HG02642 (cell line): Measurements from ENCODE around the gene SHH.
A peak's percentile ranks its signal among the peaks of the same experiment; 100 is the strongest.

Source experiments
- ATAC-seq: cut with Tn5 transposase; IDR thresholded peaks from one replicate; pipeline ENCODE4 v1.9.1; 2021; ENCODE audit warnings: mild to moderate bottlenecking; ENCODE audit not compliant: unreplicated experiment, poor library complexity

The SHH gene

DNA sequence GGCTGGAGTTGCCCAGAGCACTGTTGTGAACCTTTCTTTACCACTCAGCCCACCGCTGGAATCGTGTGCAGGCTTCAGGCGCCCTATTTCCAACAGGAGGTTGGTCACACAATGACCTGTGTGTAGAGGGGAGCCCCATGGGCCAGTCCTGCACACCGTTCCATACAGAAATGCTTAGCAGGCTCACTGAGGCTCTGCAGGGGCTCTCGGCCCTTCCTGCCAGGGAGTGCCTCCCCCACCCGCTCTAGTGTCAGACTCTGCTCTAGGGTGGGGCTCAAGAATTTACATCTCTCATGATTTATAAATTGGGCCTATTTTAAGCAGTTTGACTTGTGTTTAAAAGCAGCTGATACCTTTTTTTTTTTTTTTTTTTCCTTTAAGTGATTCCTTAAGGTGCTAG is 42.0 kb downstream of the SHH start:
- ATAC-seq = no peak

DNA sequence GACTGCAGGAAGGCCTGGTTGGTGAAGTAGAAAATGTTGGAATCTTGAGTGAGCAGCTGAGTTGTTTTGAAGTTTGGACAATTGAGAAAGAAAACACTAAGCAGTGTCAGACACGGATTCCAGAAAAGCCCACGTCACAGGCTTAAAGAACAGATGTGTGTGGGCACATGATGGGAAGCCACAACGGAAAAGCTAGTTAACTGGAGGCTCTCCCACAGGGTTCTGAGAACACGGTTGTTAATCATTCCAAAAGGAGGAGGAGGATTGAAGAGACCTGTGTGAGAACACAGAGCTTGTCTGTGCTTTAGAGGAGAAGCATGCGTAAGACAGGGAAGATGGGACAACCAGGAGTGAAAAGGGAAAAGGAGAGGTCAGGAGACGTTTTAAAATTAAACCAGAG is 42.6 kb downstream of the SHH start:
- ATAC-seq = no peak

DNA sequence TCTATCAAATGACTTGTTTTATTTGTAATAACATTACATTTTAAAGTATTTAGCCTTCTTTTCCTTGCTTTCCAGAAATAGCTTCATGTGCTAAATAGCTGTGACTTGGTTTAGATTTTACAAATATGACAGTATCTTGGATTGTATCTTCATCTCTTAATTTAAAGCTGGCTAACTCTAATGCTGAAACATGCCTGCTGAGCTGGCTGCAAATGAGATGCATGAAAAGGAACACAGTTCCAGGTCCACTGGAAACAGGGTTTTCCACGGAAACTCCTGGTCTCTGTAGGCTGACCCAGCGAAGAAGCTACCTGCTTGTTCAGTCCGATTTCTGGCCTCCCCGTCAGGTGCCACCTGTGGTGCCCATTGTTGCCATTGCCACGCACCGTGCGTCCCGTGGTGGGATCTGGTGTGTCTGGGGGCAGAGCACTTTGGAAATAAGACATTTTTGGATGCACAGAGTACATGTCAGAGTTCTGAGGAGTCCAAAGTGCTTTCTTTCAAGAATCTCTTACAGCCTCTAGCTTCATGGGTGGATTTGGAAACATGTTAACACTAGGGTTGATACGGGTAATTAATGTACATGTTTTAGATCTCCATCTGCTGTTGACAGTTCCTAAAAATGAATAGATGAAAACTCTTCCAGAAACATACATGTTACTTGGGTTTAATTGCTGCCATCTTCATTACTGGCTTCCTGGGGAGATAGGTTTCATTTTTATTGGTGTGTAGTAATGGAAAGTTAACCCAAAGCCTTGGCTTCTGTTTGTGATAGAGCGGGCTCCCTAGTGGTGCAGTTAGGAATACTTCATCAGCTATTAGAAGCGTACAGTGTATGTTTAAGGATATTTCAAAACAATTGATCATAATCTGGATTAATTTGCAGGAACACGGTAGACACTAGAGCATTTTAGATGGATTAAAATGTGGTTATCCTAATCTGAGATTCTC is 45.0 kb downstream of the SHH start:
- ATAC-seq = no peak

DNA sequence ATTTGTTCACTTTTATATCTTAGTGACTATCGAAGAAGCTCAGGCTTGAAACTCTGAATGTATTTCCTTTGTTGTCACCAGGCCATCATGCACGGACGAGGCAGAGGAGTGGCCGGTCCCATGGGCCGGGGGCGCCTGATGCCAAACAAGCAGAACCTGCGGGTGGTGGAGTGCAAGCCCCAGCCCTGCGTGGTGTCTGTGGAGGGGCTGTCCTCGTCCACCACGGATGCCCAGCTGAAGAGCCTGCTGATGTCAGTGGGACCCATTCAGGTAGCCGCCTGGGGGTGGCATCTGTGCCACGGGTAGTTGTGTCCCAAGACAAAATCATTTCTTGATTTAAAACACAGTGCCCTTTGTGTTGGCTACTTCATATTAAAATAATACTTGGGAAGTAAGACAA is 45.9 kb downstream of the SHH start:
- ATAC-seq = no peak

DNA sequence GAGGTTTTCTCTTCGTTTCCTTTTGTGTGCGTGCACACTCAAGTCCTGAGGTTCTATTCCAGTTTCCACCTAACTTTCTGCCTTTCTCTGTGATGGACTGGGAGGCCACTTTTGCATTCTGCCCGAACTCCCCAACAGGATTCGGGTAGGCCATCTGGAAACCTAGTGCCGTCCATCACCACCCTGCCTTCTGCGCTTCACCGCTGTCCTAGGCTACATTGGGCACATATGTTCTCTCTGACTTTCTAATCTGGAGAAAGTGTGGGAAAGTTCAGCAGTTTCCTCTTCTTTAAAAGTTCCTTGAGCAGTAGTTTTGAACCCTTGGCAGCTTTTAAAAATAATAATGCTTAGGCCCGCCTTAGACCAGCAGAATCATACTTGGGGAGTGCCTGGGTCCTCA is 46.8 kb downstream of the SHH start:
- no peak for ATAC-seq

DNA sequence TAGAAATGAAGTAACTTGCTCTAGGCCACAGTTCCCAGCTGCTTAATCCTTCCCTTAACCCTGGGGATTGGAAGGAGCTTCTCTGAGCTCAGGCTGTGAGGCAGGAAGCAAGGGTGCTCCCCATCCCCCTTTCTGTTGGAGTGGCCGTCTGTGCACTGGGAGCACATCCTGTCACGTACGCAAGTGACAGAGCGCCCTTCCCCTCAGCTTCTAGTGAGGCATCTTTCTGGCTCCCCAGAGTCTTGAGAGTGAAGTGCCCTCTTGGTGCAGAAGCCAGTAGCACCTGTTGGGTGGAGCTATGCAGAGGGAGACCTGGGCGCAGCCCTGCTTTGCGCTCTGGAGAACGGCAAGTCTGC is 47.8 kb downstream of the SHH start:
- ATAC-seq = peak; percentile 39

DNA sequence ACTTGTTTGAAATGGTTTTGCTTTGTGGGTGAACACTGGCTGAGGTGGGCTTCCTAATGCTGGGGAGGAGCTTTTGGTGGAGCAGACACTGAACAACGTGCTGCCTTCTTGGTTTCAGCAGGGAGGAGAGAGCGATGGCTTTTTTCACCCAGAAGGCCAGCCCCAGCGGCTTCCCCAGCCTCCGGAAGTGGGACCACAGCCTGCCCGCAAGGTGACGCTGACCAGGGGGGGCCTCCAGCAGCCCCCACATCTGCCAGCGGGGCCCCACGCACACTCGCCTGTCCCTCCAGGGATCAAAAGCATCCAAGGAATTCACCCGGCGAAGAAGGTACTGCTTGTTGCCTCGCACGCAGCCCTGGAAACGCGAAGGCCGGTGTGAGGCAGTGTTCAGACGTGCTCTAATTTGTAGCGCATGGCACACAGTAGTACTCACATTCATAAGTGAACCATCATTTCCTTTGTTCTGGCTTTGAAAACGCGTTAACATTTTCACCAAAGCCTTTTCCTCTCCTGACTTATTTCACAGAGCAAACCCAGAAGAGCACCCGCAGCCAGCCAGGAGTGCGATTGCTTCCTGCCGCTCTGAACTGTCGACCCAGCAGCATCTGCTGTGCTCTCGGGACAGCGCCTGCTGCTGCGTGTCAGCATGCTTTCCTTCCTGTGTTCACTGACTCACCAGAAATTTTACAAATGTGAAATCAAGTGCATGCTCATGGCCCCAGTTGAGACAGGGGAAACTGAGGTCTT is 48.4 kb downstream of the SHH start:
- ATAC-seq = peak; percentile 59

DNA sequence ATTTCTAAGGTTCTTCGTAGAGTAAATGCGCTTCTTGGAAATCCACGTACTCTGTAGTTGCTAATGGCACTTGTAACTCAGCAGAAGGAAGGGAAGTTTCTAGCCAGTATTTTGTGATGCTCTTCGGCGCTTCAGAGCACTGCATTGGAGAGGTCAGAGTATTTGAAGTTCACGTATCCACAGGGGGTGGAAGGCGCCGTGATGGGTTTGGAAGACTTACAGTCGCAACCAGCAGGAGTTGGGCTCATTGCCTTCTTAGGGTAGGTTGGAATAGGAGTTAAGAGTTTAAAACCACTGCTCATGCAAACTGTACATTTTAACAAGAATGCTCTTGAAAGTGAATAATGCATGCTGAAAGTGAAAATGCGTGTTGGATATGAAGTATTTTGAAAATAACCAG is 49.1 kb downstream of the SHH start:
- no peak for ATAC-seq

DNA sequence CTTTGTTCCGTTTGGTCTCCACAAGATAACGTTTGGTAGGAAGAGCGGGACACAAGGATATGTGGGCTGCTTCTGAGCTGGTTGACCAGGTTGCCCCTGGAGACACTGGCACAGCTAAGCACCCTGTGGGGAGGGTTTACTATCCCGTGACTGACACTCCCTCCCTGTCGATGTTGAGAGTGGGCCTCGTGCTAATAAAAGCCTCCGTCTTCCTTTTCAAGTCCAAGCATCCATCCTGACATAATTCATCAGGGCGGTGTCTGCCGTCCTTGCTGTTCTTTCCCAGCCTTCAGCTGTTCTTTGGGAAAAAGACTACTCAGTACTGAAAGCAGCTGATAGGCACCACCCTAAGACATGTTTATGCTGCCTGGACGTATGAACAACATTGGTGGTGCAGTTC is 49.6 kb downstream of the SHH start:
- ATAC-seq = no peak

DNA sequence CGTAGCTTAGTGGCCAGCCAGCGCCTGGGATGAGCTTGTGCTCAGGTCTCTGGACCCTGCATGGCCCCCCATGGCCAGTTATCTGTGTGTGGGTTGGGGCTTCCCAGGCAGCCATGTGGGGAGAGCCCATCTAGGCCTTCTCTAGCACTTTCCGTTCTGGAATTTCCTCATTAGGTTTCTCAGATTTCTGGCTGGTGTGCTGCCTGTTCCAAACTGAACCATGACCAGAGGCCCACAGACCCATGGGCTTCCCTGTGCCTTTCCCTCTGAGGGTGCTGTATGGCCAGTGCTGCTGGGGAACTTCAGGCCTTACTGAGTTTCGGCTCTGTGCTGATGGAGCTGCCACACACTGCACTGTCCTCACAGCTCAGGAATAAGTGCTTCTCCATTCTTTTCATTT is 50.2 kb downstream of the SHH start:
- ATAC-seq = no peak

DNA sequence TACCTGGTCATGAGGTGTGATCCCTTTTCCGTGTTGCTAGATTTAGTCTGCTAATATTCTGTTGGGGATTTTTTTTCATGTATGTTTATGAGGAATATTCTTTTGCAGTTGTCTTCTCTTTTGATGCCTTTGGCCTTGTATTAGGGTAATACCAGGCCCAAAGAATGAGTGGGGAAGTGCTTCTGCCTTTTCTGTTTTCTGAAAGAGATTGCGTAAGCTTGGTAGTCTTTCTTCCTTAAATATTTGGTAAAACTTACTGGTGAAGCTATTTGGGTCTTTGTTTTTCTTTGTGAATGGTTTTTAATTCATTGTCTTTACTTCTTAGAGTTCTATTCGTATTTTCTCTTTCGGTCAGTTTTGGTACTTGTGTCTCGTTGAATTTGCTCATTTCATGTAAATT is 51.1 kb downstream of the SHH start:
- ATAC-seq = no peak

DNA sequence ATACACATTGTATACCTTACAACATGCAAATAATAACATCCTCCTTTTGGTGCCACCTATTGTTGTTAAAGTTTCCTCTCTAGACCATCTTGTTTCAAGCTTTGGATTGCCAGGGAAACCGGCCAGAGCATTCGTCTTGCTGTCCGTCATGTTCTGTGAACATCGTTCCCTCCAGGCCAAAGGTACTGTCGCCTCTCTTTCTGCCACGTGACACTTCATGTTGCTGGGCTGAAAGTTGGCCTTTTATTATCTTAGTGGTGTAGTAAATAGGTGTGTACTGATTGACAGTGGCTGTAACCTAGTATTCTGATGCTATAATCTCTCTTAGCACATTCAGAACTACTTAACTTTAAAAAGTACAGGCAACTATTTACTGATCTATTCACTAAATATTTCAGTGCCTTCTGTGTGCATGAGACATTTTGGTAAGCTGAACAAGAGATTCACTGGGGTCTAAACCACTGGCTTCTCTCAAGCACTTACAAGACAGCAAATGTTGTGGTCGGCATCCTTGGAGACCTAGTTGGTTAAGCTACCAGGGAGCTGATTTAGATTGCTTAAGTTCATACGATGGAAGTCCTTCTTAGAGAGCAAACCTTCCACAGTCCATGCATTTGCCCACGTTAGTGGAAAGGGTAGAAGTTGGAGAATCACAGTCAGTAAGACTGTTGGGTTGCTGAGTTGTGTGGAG is 52.4 kb downstream of the SHH start:
- no peak for ATAC-seq

DNA sequence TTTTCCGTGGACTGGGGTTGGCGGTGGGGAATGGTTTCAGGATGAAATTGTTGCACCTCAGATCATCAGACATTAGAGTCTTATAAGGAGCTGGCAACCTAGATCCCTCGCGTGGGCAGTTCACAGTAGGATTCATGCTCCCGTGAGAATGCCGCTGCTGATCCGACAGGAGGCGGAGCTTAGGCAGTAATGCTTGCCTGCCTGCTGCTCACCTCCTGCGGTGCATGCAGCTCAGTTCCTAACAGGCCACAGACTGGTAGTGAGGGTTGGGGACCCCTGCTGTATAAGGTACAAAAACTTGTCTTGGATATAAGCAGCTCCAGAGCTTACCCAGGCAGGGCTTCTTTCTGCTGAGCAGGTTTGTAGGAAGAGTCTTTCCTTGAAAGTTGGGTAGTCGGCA is 53.9 kb downstream of the SHH start:
- ATAC-seq = no peak

DNA sequence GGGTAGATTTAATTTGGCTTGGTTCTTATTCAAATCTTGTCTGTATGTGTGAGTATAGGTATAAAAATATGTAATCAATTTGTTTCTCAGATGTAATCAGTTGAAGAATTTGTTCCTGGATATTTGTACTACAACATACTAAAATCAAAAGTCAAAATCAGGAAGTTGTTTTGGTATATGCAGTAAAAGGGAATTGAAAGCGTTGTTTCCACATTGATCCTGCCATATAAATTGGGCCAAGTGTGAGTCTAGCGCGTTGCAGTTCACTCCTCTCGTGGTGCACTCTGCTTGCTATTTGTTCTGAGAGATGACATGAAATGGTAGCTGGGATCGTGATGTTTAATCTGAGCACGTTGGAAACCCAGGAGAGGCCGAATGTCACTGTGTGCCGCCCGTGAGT is 55.9 kb downstream of the SHH start:
- no peak for ATAC-seq

DNA sequence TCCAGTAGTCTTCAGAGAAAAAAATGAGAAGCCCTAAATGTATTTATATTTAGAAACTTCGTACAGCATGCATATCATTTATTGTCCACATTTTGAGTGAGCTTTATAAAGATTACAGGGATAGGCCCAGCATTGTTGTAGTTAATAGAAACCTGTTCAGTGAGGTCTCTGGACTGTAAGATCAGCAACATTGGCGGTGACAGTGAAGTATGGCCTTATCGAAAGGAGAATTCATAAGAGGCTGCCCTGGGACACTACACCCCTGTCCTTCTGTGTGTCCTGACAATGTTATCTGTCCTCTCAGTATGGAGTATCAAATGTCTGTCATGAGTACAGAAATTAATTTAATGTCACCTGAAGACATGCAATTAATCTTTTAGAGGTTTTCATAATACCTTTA is 57.2 kb downstream of the SHH start:
- no peak for ATAC-seq

DNA sequence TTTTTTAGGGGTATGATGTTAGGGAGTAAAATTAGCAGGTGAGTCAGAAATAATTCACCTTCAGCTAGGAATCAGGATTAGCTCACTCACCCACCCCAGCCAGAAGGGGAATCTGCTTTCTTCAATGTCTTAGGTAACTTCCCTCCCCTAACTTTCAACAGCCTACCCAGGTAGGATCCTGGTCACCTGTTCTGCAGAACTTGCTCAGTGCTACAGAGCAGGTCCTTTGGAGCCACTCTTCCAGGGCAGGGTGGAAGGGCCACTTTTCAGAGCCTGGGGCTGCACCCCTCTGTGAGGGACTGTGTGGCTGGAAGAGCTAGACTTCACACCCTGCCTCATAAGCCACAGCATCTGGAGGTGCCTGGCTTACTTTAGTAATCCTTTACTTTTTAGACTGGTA is 58.1 kb downstream of the SHH start:
- ATAC-seq = no peak

DNA sequence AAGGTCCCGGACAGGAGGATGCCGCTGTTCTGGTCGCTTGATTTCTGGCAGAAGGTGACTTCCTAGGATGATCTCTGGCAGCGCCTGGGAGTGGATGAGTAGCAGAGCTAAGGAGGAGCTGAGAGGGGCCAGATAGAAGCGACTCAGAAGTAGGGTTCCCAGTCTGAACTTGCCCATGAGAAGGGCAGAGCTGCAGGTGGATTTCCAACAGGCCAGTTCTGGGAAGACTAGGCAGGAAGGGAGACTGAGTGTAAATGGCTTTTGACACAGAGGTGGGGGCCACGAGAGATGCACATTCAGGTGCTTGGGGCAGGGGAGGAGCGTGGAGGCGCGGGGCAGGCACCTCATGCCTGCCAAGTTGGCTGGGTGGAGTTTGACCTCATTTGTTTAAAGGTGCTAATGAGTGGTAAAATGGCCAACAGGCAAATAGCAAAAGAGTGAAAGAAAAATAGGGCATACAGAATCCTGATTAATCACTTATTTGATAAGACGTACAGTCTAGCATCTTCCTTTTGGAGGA is 58.8 kb downstream of the SHH start:
- ATAC-seq = peak; percentile 14

DNA sequence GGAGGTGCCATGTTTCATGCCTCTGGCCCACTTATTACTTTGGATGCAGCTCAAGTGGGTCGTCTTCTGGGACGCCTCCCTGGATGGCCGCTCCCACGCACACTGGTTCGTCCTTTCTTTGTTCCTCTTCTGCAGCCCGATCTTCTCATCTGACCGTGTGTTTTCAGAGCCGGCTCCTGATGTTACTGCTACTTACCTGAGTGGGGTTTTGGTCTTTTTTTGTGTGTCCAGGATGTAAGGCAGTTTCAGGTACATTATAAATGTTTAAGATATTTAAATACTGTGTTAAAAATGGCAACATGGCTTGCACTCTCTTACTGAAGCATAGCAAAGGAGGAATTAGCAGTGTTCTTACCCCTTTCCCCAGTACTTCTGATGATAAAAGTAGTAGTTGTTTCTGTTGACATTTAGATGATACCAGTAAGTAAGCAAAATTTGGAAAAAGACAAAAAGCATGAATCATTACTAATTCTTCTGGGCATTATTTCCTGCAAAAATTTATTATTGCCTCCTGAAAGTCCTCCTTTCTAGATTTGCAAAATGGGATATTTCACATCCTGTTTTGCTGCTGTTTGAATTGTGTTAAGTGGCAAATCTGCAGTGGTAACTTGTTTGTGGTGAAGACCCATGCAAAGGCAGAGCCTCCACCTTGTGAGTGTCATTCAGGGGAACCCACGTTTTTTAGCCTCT is 59.4 kb downstream of the SHH start:
- ATAC-seq = peak; percentile 66

DNA sequence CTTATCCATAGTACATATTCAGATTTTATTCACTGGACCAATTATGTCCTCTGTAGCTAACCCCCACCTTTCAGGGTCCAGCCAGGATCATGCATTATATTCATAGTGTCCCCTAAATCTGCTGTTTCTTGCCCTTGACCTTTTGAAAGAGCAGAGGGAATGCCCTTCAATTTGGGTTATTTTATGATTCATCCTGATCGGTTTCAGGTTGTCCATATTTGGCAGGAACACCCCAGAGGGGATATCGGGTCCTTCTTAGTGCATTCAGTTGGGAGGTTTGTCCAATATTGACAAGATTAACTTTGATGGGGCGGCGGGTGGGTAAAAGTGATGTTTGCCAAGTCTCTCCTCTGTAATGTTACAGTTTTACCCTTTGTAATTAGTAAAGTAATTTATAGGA is 60.9 kb downstream of the SHH start:
- no peak for ATAC-seq
